Spleen (tissue), 11 donors: ENCODE measurements around the gene TENM3. TPM values are rescaled to one million over a fixed set of nuclear protein-coding genes. Genes with fewer than 3 reads are reported as not detected.

Experiments used
- DNase-seq: peaks from one replicate; pipeline ENCODE4 v3.0.0-alpha.2; 2020
- H3K27ac ChIP-seq, 8 donors: fragments of 200-600 bp; sonication (generic) in 7 of 8; 1 replicate in 4 of 8; 2 replicates in 4 of 8; pipeline versions ENCODE4 v1.5.0 to v1.8.0; 2016 to 2021; ENCODE audit warnings: inconsistent platforms in 4 of 8, mild to moderate bottlenecking in 4 of 8, moderate library complexity in 1 of 8
- H3K27me3 ChIP-seq, 7 donors: fragments of 200-600 bp; sonication (generic) in 6 of 7; replicated peaks in 1 of 7; 1 replicate in 4 of 7; 2 replicates in 3 of 7; pipeline versions ENCODE4 v1.5.0 to v1.8.0; 2016 to 2021; ENCODE audit warnings: inconsistent platforms in 3 of 7, mild to moderate bottlenecking in 1 of 7
- H3K36me3 ChIP-seq, 6 donors: fragments of 200-600 bp; sonication (generic) in 5 of 6; 1 replicate in 4 of 6; 2 replicates in 2 of 6; pipeline versions ENCODE4 v1.5.0 to v1.8.0; 2016 to 2021; ENCODE audit warnings: inconsistent platforms in 2 of 6
- H3K4me1 ChIP-seq, 6 donors: fragments of 200-600 bp; sonication (generic) in 5 of 6; 1 replicate in 3 of 6; 2 replicates in 3 of 6; pipeline versions ENCODE4 v1.5.0 to v1.8.0; 2016 to 2021; ENCODE audit warnings: inconsistent platforms in 3 of 6
- H3K4me3 ChIP-seq, 8 donors: fragments of 200-600 bp; sonication (generic) in 7 of 8; 1 replicate in 4 of 8; 2 replicates in 4 of 8; pipeline versions ENCODE4 v1.5.0 to v1.8.0; 2016 to 2021; ENCODE audit warnings: inconsistent platforms in 4 of 8, mild to moderate bottlenecking in 4 of 8, moderate library complexity in 2 of 8
- H3K9me3 ChIP-seq, 8 donors: fragments of 200-600 bp; sonication (generic) in 7 of 8; 1 replicate in 4 of 8; 2 replicates in 4 of 8; pipeline versions ENCODE4 v1.5.0 to v1.8.0; 2016 to 2021; ENCODE audit warnings: inconsistent platforms in 4 of 8
- POLR2A ChIP-seq, 3 donors: fragments of 450-650 bp; IDR thresholded peaks; one replicate each; pipeline ENCODE4 v1.5.1; 2017; ENCODE audit warnings: antibody characterized with exemption in 3 of 3, mild to moderate bottlenecking in 1 of 3
- POLR2AphosphoS5 ChIP-seq, 3 donors: sonication (generic); formaldehyde crosslinking; IDR thresholded peaks; one replicate each; pipeline ENCODE4 v1.5.1; 2017; ENCODE audit warnings: antibody characterized with exemption in 3 of 3
- WGBS, 5 donors: extraction: QIAGEN DNeasy Blood & Tissue Kit in 3 of 5; methylation state at CpG; one replicate each; pipeline versions ENCODE4 v1.1.5 to v1.1.7; 2013 to 2018; 5-methylcytosine and 5-hydroxymethylcytosine counted together
- intact Hi-C: fragments of 100-400 bp; cut with DNase I; formaldehyde crosslinking; loops from one replicate; pipeline ENCODE4 v1.15.0; 2023; ENCODE audit warnings: low total_unique reads
- polyA plus RNA-seq, 3 donors: library from polyadenylated mRNA; stranded (reverse); fragments of 200-250 nt; gene quantifications; one replicate each; pipeline ENCODE4 v1.2.1, GENCODE V29; 2013
- total RNA-seq, 7 donors: library from RNA; depleted of rRNA in 3 of 7; stranded (reverse); fragments of >200 nt in 3 of 7; fragmentation: NEBNext Ultra II Directional in 4 of 7; extraction: Animal tissue kit (Norgen Biotek cat#: 25700) in 4 of 7; gene quantifications; one replicate each; pipeline versions ENCODE4 v1.1.0 to v1.2.1, GENCODE V29; 2016 to 2021
- TF ChIP-seq, protein P1 (sequence below), 11 experiments: fragments of 200-600 bp in 7 of 11; fragments of 450-650 bp in 4 of 11; sonication (generic) in 4 of 11; IDR thresholded peaks in 8 of 11; conservative IDR thresholded peaks in 3 of 11; 1 replicate in 7 of 11; 2 replicates in 4 of 11; pipeline versions ENCODE4 v1.4.0 to v1.8.0; 2016 to 2021; ENCODE audit warnings: antibody characterized with exemption in 11 of 11, inconsistent platforms in 4 of 11, mild to moderate bottlenecking in 1 of 11
- donor health status: healthy with polysubstance abuse.
- donor health status: DM: no; HTN: no; CAD: no; lungs with moderate emphysema.
- donor health status: DM: no; HTN: no; CAD: no.
- donor health status: Bipolar disorder and iron deficiency.
- donor health status: healthy.
- donor health status: DM: no; HTN: no; CAD: no.
- donor health status: DM: yes; HTN: yes; CAD: no.

TENM3 gene
- total and polyA plus RNA-seq, 10 donors: 0.37 to 45.6 (median 17.7) TPM

DNA sequence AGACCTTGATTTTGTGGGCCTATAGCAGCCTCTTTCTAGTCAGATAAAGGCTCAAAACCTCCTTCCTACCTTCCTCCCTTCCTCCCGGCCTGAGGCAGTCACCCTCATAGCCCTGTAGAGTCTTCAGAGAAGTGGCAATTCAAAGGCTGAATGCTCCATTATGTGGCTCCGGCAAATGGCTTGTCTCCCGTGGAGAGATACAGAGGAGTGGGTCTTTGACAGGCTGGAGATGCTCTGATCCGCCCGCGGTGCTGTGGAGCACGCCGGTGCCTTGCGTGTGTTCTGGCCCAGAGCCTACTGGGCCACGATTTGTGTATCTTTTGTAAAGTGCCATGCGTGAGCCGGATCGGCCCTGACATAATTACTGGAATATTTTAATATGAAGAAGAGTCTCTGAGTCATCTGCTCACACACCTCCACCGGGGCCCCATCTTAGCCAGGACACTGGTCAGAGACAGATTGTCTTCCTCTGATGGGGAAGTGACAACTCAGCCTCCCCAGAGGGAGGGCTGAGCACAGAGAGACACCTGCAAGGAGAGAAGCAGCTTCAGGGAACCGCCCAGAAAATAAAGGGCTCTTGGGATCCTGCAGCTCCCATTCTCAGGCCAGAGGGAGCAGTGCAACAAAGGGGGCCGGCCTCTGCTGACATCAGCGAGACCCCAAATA lies 585.3 kb downstream of the TENM3 start:
- intact Hi-C loops: no loop called here
- H3K9me3 ChIP-seq: peaks cover 0 to 3% (median 0%) of the 10 kb centered on the region in 8 donors
- no peak overlapping the region for H3K4me3 ChIP-seq
- TF ChIP-seq, protein P1, sequence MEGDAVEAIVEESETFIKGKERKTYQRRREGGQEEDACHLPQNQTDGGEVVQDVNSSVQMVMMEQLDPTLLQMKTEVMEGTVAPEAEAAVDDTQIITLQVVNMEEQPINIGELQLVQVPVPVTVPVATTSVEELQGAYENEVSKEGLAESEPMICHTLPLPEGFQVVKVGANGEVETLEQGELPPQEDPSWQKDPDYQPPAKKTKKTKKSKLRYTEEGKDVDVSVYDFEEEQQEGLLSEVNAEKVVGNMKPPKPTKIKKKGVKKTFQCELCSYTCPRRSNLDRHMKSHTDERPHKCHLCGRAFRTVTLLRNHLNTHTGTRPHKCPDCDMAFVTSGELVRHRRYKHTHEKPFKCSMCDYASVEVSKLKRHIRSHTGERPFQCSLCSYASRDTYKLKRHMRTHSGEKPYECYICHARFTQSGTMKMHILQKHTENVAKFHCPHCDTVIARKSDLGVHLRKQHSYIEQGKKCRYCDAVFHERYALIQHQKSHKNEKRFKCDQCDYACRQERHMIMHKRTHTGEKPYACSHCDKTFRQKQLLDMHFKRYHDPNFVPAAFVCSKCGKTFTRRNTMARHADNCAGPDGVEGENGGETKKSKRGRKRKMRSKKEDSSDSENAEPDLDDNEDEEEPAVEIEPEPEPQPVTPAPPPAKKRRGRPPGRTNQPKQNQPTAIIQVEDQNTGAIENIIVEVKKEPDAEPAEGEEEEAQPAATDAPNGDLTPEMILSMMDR (IDR thresholded peaks at IDR 0.05 in 8 of 11, conservative IDR thresholded peaks at IDR 0.05 in 3 of 11): no peak
- TF ChIP-seq POLR2AphosphoS5 (IDR thresholded peaks at IDR 0.05) (no peak), POLR2A (IDR thresholded peaks at IDR 0.05) (no peak)
- no peak overlapping the region for H3K27ac ChIP-seq
- WGBS, 5 donors: 71 to 84% (median 83%) methylated on average over 16 to 17 of the region's 17 CpGs
- DNase-seq: no peak
- H3K36me3 ChIP-seq: no peaks in the 10 kb centered on the region
- peaks cover 0 to 34% (median 3%) of the 10 kb centered on the region in 7 donors for H3K27me3 ChIP-seq
- no peaks in the 10 kb centered on the region for H3K4me1 ChIP-seq

GRCh38 chr4:182829196-182829595 lies 586.0 kb downstream of the TENM3 start:
- 83 to 89% (median 84%) methylated on average over 9 of the region's 9 CpGs for WGBS, 5 donors
- no peaks in the 10 kb centered on the region for H3K36me3 ChIP-seq
- intact Hi-C loops: no loop called here
- no peak overlapping the region for H3K4me3 ChIP-seq
- no peak overlapping the region for H3K27ac ChIP-seq
- DNase-seq: no peak
- no peak for TF ChIP-seq POLR2AphosphoS5 (IDR thresholded peaks at IDR 0.05)
- no peaks in the 10 kb centered on the region for H3K4me1 ChIP-seq
- H3K27me3 ChIP-seq: peaks cover 0 to 34% (median 3%) of the 10 kb centered on the region in 7 donors
- peaks cover 0 to 3% (median 0%) of the 10 kb centered on the region in 8 donors for H3K9me3 ChIP-seq

- no peak for DNase-seq
- intact Hi-C loops: no loop called here
- 44 to 58% (median 52%) methylated on average over 3 of the region's 3 CpGs for WGBS, 5 donors
Observed at GRCh38 chr4:182831376-182831775, 588.2 kb downstream of the TENM3 start.

GRCh38 chr4:182832352-182833120 lies 589.3 kb downstream of the TENM3 start:
- WGBS, 5 donors: 67 to 93% (median 71%) methylated on average over 2 to 3 of the region's 3 CpGs
- no peak for DNase-seq
- H3K27ac ChIP-seq: no peak overlapping the region
- peaks cover 0 to 38% (median 0%) of the 10 kb centered on the region in 7 donors for H3K27me3 ChIP-seq
- H3K9me3 ChIP-seq: peaks cover 0 to 3% (median 0%) of the 10 kb centered on the region in 8 donors
- no peak overlapping the region for H3K4me3 ChIP-seq
- H3K36me3 ChIP-seq: no peaks in the 10 kb centered on the region
- intact Hi-C loops: no loop called here
- no peaks in the 10 kb centered on the region for H3K4me1 ChIP-seq
- TF ChIP-seq POLR2AphosphoS5 (IDR thresholded peaks at IDR 0.05) (no peak), POLR2A (IDR thresholded peaks at IDR 0.05) (no peak)
- TF ChIP-seq, protein P1 (IDR thresholded peaks at IDR 0.05 in 8 of 11, conservative IDR thresholded peaks at IDR 0.05 in 3 of 11): no peak

More at GRCh38 chr4:182831376-182831775, 588.2 kb downstream of the TENM3 start:
- no peaks in the 10 kb centered on the region for H3K4me1 ChIP-seq
- H3K27me3 ChIP-seq: peaks cover 0 to 38% (median 0%) of the 10 kb centered on the region in 7 donors
- H3K36me3 ChIP-seq: no peaks in the 10 kb centered on the region
- H3K4me3 ChIP-seq: no peak overlapping the region
- peaks cover 0 to 3% (median 0%) of the 10 kb centered on the region in 8 donors for H3K9me3 ChIP-seq
- H3K27ac ChIP-seq: no peak overlapping the region
- TF ChIP-seq POLR2AphosphoS5 (IDR thresholded peaks at IDR 0.05) (no peak), POLR2A (IDR thresholded peaks at IDR 0.05) (no peak)
- TF ChIP-seq, protein P1 (IDR thresholded peaks at IDR 0.05 in 8 of 11, conservative IDR thresholded peaks at IDR 0.05 in 3 of 11): no peak
